ENCODE measurements around the gene STRN4.

DNA sequence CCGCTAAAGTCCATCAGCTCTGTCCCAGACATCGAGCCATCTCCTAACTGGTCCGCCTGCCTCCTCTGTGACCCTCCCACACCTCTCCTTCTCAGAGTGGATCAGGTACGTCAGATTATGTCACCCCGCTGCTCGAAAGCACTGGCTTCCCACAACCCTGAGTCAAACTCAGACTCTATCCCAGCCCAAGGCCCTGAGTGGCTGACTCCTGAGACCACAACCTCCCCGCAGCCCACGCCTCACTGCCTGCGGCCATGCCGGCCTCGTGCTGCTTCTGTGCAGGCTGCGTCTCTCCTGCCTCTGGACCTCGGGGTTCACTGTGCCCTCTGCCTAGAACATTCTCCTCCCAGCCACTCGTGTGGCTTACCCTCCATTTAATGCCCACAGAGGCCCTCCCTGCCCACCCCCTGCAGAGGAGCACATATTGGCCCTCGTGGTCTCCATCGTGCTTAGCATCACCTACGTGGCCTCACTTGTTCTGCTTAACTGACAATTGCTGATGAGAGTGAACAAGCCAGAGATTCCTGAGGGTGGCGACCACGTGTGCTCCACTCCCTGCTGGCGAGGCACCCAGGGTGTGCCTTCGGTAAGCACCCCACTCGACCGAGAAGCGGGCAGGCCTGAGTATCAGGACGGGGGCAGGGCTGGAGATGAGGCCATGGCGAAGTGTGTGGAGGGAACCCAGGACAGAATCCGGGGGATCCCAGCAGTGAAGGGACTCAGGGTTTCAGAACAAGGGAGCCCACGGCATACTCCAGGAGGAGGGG lies 13.9 kb downstream of the STRN4 start:
- TF ChIP-seq CTCF (IDR thresholded peaks at IDR 0.05) (no peak), EP300 (IDR thresholded peaks at IDR 0.05) (no peak)

Data from tibial nerve (tissue), 4 donors.